SH-SY5Y (cell line): ENCODE data around the gene TCP11L1.

Source experiments
- GATA2 ChIP-seq: IDR thresholded peaks from 2 replicates; pipeline ENCODE4 v1.6.1; 2011; ENCODE audit warnings: mild to moderate bottlenecking, low read depth, low read length
- GATA3 ChIP-seq: IDR thresholded peaks from 2 replicates; pipeline ENCODE4 v1.6.1; 2011; ENCODE audit warnings: low read depth, mild to moderate bottlenecking, low read length, moderate library complexity

GRCh38 chr11:33033493-33033892, 5.9 kb upstream of the TCP11L1 start:
- TF ChIP-seq GATA2, result no peak
- no peak for TF ChIP-seq GATA3
